Measurements from ENCODE around the gene CEP350. TPM values are rescaled to one million over a fixed set of nuclear protein-coding genes. Genes with fewer than 3 reads are reported as not detected.

The CEP350 gene
- total and polyA plus RNA-seq, 2 donors, result 8.3 to 53.3 TPM

DNA sequence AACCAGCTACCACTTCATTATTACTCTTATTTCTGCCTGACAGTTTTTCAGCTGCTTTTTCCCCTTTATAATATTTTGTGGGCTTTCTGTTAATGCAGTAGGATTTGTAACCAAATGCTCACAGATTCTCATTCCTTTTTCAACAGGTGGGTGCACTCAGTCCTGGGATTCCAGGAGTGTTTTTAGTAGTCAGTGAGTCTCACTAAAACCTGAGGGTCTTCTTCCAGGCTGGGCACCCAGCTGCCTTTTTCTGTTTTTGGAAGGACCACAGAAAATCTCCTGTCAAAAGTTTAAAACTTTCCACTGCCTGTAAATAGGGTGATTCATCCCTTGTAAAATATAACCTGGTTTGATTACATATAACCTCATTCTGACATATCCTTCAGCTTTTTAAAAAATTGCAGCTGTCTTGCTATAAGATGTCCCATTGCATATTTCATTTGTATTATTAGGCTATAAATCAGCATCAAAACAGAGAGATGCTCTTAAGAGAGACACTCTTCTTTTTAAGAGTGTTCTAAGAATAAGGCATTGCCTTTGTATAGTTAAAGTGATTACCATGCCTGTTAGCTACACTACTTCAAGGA is 16.8 kb upstream of the CEP350 start:
- H3K27me3 ChIP-seq (ENCODE audit: control insufficient read depth in 2 of 2, insufficient read depth in 1 of 2, low read length in 1 of 2), result no peaks in the 10 kb centered on the region
- no peak overlapping the region for H3K4me3 ChIP-seq (ENCODE audit: low read length in 2 of 2)
- DNase-seq (ENCODE audit: low read depth in 6 of 9, low spot score in 9 of 9), result no peak

GRCh38 chr1:179938752-179939151 is 15.9 kb upstream of the CEP350 start:
- Histone ChIP-seq H3K9me3 (ENCODE audit: control insufficient read depth in 2 of 2, insufficient read depth in 1 of 2, low read length in 1 of 2) (no peaks in the 10 kb centered on the region), H3K4me1 (ENCODE audit: control insufficient read depth in 2 of 2, insufficient read depth in 2 of 2, low read length in 2 of 2) (no peaks in the 10 kb centered on the region), H3K27ac (ENCODE audit: low read depth in 1 of 2, low read length in 1 of 2) (no peak overlapping the region), H3K4me3 (ENCODE audit: low read length in 2 of 2) (no peak overlapping the region), H3K36me3 (ENCODE audit: control insufficient read depth in 2 of 2, insufficient read depth in 2 of 2, low read length in 1 of 2) (no peaks in the 10 kb centered on the region), H3K27me3 (ENCODE audit: control insufficient read depth in 2 of 2, insufficient read depth in 1 of 2, low read length in 1 of 2) (no peaks in the 10 kb centered on the region)
- DNase-seq (ENCODE audit: low read depth in 6 of 9, low spot score in 9 of 9), result no peak
- WGBS, result 64% methylated on average over 2 of the region's 2 CpGs

More for the DNA sequence above, 16.8 kb upstream of the CEP350 start:
- Histone ChIP-seq H3K4me1 (ENCODE audit: control insufficient read depth in 2 of 2, insufficient read depth in 2 of 2, low read length in 2 of 2) (no peaks in the 10 kb centered on the region), H3K36me3 (ENCODE audit: control insufficient read depth in 2 of 2, insufficient read depth in 2 of 2, low read length in 1 of 2) (no peaks in the 10 kb centered on the region), H3K9me3 (ENCODE audit: control insufficient read depth in 2 of 2, insufficient read depth in 1 of 2, low read length in 1 of 2) (no peaks in the 10 kb centered on the region), H3K27ac (ENCODE audit: low read depth in 1 of 2, low read length in 1 of 2) (no peak overlapping the region)

DNA sequence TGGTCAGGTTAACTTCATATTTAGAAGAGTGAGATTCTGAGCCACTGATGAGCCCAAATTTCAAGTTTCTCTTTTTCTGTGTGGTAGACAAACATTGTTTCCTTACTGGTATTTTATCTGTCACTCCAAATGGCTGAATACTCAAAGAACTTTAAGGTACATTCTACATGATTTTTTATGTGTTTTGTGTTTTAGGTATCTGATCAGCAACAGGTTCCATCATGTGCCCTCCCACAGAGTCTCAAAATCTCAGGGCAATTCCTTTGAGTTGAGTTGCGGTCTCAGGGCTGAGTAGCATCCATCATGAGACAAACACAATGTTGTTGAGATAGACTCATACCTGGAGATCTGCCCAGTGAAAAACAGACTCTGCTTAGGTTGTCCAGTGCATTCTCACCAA is 14.7 kb upstream of the CEP350 start:
- Histone ChIP-seq H3K4me3 (ENCODE audit: low read length in 2 of 2) (no peak overlapping the region), H3K27ac (ENCODE audit: low read depth in 1 of 2, low read length in 1 of 2) (no peak overlapping the region), H3K9me3 (ENCODE audit: control insufficient read depth in 2 of 2, insufficient read depth in 1 of 2, low read length in 1 of 2) (no peaks in the 10 kb centered on the region), H3K4me1 (ENCODE audit: control insufficient read depth in 2 of 2, insufficient read depth in 2 of 2, low read length in 2 of 2) (no peaks in the 10 kb centered on the region), H3K27me3 (ENCODE audit: control insufficient read depth in 2 of 2, insufficient read depth in 1 of 2, low read length in 1 of 2) (no peaks in the 10 kb centered on the region), H3K36me3 (ENCODE audit: control insufficient read depth in 2 of 2, insufficient read depth in 2 of 2, low read length in 1 of 2) (no peaks in the 10 kb centered on the region)
- DNase-seq (ENCODE audit: low read depth in 6 of 9, low spot score in 9 of 9), result no peak
- 93% methylated on average over 1 of the region's 1 CpG for WGBS

GRCh38 chr1:179941454-179941853 is 13.2 kb upstream of the CEP350 start:
- Histone ChIP-seq H3K36me3 (ENCODE audit: control insufficient read depth in 2 of 2, insufficient read depth in 2 of 2, low read length in 1 of 2) (no peaks in the 10 kb centered on the region), H3K4me1 (ENCODE audit: control insufficient read depth in 2 of 2, insufficient read depth in 2 of 2, low read length in 2 of 2) (no peaks in the 10 kb centered on the region), H3K27ac (ENCODE audit: low read depth in 1 of 2, low read length in 1 of 2) (no peak overlapping the region), H3K9me3 (ENCODE audit: control insufficient read depth in 2 of 2, insufficient read depth in 1 of 2, low read length in 1 of 2) (no peaks in the 10 kb centered on the region), H3K4me3 (ENCODE audit: low read length in 2 of 2) (no peak overlapping the region), H3K27me3 (ENCODE audit: control insufficient read depth in 2 of 2, insufficient read depth in 1 of 2, low read length in 1 of 2) (no peaks in the 10 kb centered on the region)
- no peak for DNase-seq (ENCODE audit: low read depth in 6 of 9, low spot score in 9 of 9)
- WGBS, result 98% methylated on average over 2 of the region's 2 CpGs

GRCh38 chr1:179950651-179951050 is 4.0 kb upstream of the CEP350 start:
- Histone ChIP-seq H3K27me3 (ENCODE audit: control insufficient read depth in 2 of 2, insufficient read depth in 1 of 2, low read length in 1 of 2) (no peaks in the 10 kb centered on the region), H3K9me3 (ENCODE audit: control insufficient read depth in 2 of 2, insufficient read depth in 1 of 2, low read length in 1 of 2) (no peaks in the 10 kb centered on the region), H3K4me1 (ENCODE audit: control insufficient read depth in 2 of 2, insufficient read depth in 2 of 2, low read length in 2 of 2) (peaks cover 2 to 9% of the 10 kb centered on the region in 2 donors), H3K4me3 (ENCODE audit: low read length in 2 of 2) (no peak overlapping the region), H3K27ac (ENCODE audit: low read depth in 1 of 2, low read length in 1 of 2) (no peak overlapping the region), H3K36me3 (ENCODE audit: control insufficient read depth in 2 of 2, insufficient read depth in 2 of 2, low read length in 1 of 2) (no peaks in the 10 kb centered on the region)
- 96% methylated on average over 7 of the region's 7 CpGs for WGBS
- no peak for DNase-seq (ENCODE audit: low read depth in 6 of 9, low spot score in 9 of 9)

DNA sequence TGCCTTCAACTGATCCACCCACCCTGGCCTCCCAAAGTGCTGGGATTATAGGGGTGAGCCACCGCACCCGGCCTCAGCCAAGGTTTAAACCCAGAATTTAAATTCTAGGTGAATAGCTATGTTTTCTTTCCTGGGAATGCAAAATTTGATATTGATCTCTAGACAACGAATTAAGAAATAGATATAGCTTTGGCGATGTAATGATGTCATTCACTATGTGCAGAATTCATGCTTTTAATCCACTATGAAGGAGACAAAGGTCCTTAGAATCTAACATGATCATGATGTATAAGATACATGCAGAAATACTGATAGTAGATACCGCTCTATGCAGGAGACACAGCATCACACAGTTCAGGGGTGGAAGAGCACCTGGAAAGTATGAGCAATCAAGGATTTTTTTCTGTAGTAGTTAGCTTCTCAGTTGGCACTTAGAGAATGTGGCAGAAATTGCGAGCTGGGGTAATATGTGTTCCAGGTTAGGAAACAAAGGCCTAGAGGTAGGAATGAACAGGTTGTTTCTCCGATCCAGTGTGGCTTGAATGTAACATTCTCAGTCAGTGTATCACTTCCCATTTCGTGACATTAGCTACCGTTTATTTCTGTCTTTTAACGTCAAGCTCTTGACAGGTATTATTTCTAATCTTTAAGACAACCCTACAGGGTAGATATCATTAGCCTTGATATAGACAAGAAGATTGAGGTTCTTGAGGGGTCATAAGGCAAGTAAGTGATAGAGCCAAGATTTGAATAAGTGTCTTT is 3.0 kb upstream of the CEP350 start:
- no peak for DNase-seq (ENCODE audit: low read depth in 6 of 9, low spot score in 9 of 9)
- Histone ChIP-seq H3K36me3 (ENCODE audit: control insufficient read depth in 2 of 2, insufficient read depth in 2 of 2, low read length in 1 of 2) (no peaks in the 10 kb centered on the region), H3K9me3 (ENCODE audit: control insufficient read depth in 2 of 2, insufficient read depth in 1 of 2, low read length in 1 of 2) (no peaks in the 10 kb centered on the region), H3K4me1 (ENCODE audit: control insufficient read depth in 2 of 2, insufficient read depth in 2 of 2, low read length in 2 of 2) (peaks cover 2 to 9% of the 10 kb centered on the region in 2 donors), H3K27ac (ENCODE audit: low read depth in 1 of 2, low read length in 1 of 2) (no peak overlapping the region), H3K4me3 (ENCODE audit: low read length in 2 of 2) (no peak overlapping the region), H3K27me3 (ENCODE audit: control insufficient read depth in 2 of 2, insufficient read depth in 1 of 2, low read length in 1 of 2) (no peaks in the 10 kb centered on the region)
- WGBS, result 86% methylated on average over 10 of the region's 10 CpGs

DNA sequence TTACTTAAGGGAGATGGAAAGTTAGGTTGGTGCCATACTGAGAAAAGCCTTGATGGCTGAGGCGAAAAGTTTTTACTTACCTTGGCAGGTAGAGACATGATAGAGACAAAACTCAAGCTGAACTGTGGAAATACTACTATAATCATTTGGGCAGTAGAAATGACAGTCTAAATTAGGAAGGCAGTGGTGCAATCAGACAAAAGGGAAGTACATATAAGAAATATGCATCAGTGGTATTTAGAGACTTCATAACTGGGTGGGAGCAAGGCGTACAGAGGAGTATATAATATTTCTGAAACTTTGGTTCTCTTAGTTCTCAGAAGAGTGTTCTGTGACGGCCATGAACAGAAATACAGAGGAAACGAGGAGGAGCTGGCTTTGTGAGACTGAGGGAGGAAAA is 2.4 kb upstream of the CEP350 start:
- H3K9me3 ChIP-seq (ENCODE audit: control insufficient read depth in 2 of 2, insufficient read depth in 1 of 2, low read length in 1 of 2), result no peaks in the 10 kb centered on the region
- H3K27ac ChIP-seq (ENCODE audit: low read depth in 1 of 2, low read length in 1 of 2), result no peak overlapping the region
- H3K4me1 ChIP-seq (ENCODE audit: control insufficient read depth in 2 of 2, insufficient read depth in 2 of 2, low read length in 2 of 2), result peaks cover 2 to 9% of the 10 kb centered on the region in 2 donors
- no peak overlapping the region for H3K4me3 ChIP-seq (ENCODE audit: low read length in 2 of 2)
- no peak for DNase-seq (ENCODE audit: low read depth in 6 of 9, low spot score in 9 of 9)
- WGBS, result 99% methylated on average over 4 of the region's 4 CpGs
- no peaks in the 10 kb centered on the region for H3K36me3 ChIP-seq (ENCODE audit: control insufficient read depth in 2 of 2, insufficient read depth in 2 of 2, low read length in 1 of 2)
- H3K27me3 ChIP-seq (ENCODE audit: control insufficient read depth in 2 of 2, insufficient read depth in 1 of 2, low read length in 1 of 2), result no peaks in the 10 kb centered on the region

GRCh38 chr1:179953974-179954492 is 577 bp upstream of the CEP350 start:
- H3K4me1 ChIP-seq (ENCODE audit: control insufficient read depth in 2 of 2, insufficient read depth in 2 of 2, low read length in 2 of 2), result peaks cover 2 to 9% of the 10 kb centered on the region in 2 donors
- no peaks in the 10 kb centered on the region for H3K36me3 ChIP-seq (ENCODE audit: control insufficient read depth in 2 of 2, insufficient read depth in 2 of 2, low read length in 1 of 2)
- no peaks in the 10 kb centered on the region for H3K27me3 ChIP-seq (ENCODE audit: control insufficient read depth in 2 of 2, insufficient read depth in 1 of 2, low read length in 1 of 2)
- DNase-seq (ENCODE audit: low read depth in 6 of 9, low spot score in 9 of 9), result no peak
- no peaks in the 10 kb centered on the region for H3K9me3 ChIP-seq (ENCODE audit: control insufficient read depth in 2 of 2, insufficient read depth in 1 of 2, low read length in 1 of 2)
- WGBS, result 7% methylated on average over 19 of the region's 19 CpGs
- H3K4me3 ChIP-seq (ENCODE audit: low read length in 2 of 2), result peak overlapping the region; percentile 57 to 94
- peak overlapping the region; percentile 89 to 91 for H3K27ac ChIP-seq (ENCODE audit: low read depth in 1 of 2, low read length in 1 of 2)

DNA sequence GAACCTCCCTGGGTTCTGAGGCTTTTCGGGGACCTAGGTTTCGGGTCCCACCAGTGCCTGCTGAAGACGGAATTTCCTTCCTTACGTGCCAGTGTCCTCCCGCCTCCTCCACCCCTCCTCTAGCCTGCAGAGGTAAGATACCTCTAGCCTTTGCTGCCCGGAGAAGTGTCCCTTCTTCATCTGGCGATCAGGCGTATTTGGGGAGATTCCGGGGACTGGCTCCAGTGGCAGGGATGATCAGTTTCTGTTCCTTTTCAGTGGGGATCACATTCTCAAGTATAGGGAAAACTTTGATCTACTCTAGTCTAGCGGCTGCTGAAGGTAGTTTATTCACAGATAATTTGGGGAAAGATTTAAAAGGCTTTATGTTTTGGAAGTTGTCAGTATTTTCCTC is 674 bp downstream of the CEP350 start:
- WGBS, result under 1% methylated on average over 10 of the region's 10 CpGs
- Histone ChIP-seq H3K27me3 (ENCODE audit: control insufficient read depth in 2 of 2, insufficient read depth in 1 of 2, low read length in 1 of 2) (no peaks in the 10 kb centered on the region), H3K27ac (ENCODE audit: low read depth in 1 of 2, low read length in 1 of 2) (peak overlapping the region; percentile 89 to 98), H3K4me1 (ENCODE audit: control insufficient read depth in 2 of 2, insufficient read depth in 2 of 2, low read length in 2 of 2) (peaks cover 2 to 9% of the 10 kb centered on the region in 2 donors), H3K36me3 (ENCODE audit: control insufficient read depth in 2 of 2, insufficient read depth in 2 of 2, low read length in 1 of 2) (no peaks in the 10 kb centered on the region), H3K9me3 (ENCODE audit: control insufficient read depth in 2 of 2, insufficient read depth in 1 of 2, low read length in 1 of 2) (no peaks in the 10 kb centered on the region), H3K4me3 (ENCODE audit: low read length in 2 of 2) (peak overlapping the region; percentile 84 to 94)
- peak in 1 of 9 donors; percentile 9 for DNase-seq (ENCODE audit: low read depth in 6 of 9, low spot score in 9 of 9)

All from thymus (tissue), 11 donors.